GM12891 (cell line): Measurements from ENCODE around the gene ARTN.

Experiments used
- POLR2A ChIP-seq: IDR thresholded peaks from 2 replicates; pipeline ENCODE4 v1.6.1; 2011; ENCODE audit warnings: low read depth, low read length, control low read depth
- TAF1 ChIP-seq: IDR thresholded peaks from 2 replicates; pipeline ENCODE4 v1.6.1; 2011; ENCODE audit warnings: low read depth, low read length, control low read depth

DNA sequence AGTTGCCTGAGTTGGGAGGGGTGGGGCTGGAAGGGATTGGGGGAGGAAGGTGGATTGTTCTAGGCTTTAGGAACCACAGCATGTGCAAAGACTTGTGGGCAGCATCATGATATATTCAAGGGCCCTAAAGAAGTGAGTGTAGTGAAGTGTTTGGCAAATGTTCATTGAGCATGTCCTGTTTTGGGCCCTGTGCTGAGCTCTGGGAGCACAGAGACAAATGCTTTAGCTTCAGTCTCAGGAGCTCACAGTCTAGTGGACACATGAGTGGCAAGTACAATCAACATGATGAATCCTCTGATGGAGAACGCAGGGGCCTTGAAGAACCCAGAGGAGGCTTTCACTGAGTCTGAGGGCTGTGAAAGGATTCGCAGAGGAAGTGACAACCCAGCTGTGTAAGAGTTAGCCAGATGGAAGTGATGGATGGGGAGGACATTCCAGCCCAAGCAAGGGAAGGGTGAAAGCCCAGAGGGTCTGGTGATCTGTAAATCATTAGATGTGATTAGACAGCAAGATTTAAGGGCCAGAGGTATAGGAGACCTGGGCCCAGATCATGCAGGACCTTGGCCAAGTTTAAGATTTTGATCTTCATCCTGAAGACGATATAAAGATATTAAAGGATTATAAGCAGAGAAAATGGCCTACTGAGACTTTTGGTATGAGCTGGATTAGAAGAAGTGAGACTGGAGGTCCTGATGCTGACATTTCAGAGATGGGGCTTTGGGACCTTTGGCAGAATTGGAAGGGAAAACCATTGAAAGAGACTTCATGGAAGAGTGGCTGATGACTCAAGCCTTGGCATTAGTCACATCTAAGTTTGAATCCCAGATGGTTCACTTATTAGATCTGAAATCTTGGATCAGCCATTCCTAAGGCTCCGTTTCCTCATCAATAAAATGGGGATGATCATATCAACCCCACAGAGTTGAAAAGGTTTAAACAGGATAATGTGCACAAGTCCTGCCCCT, 17.7 kb downstream of the ARTN start:
- TF ChIP-seq TAF1 = no peak
- TF ChIP-seq POLR2A = no peak
